ENCODE measurements around the gene BICRAL.

BICRAL gene

DNA sequence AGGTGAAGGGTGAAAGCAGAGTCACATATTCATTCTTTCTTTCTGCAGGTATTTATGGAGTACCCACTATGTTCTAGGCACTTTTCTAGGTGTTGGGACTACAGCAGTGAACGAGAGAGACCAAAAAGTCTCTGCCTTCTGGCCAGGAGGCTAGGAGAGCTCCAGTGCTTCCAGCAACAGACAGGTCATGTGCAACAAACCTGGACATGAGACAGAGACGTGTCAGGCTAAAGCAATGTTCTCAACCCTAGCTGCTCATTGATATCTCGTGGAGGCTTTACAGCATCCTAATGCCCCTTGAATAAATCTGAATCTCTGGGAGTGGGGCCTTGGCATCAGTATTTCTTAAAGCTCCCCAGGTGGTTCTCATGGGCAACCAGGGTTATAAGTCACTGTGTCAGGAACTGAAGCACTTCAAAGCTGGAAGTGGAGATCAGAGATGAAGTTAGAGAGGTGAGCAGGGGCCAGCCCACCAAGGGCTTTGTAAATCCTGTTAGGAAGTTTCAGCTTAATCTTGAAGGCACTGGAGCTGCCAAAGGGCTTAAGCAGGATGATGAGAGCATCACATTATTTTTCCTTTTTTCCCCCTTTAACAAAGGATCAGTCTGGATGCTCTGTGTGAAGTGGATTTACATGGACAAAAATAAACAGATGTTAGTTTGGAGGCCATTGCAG, 23.0 kb upstream of the BICRAL start:
- TF ChIP-seq, protein P1, sequence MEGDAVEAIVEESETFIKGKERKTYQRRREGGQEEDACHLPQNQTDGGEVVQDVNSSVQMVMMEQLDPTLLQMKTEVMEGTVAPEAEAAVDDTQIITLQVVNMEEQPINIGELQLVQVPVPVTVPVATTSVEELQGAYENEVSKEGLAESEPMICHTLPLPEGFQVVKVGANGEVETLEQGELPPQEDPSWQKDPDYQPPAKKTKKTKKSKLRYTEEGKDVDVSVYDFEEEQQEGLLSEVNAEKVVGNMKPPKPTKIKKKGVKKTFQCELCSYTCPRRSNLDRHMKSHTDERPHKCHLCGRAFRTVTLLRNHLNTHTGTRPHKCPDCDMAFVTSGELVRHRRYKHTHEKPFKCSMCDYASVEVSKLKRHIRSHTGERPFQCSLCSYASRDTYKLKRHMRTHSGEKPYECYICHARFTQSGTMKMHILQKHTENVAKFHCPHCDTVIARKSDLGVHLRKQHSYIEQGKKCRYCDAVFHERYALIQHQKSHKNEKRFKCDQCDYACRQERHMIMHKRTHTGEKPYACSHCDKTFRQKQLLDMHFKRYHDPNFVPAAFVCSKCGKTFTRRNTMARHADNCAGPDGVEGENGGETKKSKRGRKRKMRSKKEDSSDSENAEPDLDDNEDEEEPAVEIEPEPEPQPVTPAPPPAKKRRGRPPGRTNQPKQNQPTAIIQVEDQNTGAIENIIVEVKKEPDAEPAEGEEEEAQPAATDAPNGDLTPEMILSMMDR (IDR thresholded peaks at IDR 0.05; ENCODE audit: low read depth, low read length) = no peak
- DNase-seq (ENCODE audit: extremely low read depth, low read depth) = no peak

DNA sequence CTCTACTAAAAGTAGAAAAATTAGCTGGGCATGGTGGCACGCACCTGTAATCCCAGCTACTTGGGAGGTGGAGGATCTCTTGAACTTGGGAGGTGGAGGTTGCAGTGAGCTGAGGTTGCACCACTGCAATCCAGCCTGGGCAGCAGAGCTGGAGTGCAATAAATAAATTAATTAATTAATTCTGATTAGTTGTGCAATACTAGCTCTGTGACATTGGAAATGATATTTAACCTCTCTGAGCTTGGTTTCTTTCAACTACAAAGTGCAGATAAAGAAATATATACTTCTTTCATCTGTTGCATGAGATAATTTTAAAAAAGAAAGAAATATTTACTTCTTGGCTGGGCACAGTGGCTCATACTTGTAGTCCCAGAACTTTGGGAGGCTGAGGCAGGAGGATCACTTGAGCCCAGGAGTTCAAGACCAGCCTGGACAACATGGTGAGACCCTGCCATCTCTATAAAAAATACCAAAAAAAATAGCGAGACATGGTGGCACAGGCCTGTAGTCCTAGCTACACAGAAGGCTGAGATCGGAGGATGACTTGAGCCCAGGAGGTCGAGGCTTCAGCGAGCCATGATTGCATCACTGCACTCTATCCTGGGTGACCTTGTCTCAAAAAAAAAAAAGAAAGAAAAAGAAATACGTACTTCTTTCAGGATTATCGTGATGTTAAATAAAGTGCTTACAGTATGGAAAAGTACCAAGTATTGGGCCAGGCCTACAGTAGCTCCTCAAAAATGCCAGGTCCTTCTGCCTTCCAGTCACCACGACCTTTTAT, 20.4 kb upstream of the BICRAL start:
- no peak for DNase-seq (ENCODE audit: extremely low read depth, low read depth)
- TF ChIP-seq, protein P1 (IDR thresholded peaks at IDR 0.05; ENCODE audit: low read depth, low read length) = no peak

DNA sequence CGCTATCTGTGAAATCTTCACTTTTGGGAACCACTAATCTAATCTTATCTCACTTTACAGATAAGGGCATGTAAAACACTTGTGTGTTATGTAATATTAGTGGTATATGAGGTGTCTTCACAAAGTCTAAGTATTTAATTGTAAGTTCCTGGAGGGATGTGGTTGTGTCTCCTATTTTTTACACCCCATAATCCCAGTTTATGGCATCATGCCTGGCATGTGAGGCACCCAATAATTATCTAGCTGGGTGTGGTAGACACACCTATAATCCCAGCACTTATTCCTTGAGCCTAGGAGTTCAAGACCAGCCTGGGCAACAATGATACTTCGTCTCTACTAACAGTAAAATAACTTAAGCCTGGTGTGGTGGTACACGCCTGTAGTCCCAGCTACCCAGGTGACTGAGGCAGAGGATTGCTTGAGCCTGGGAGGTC, 19.4 kb upstream of the BICRAL start:
- no peak for DNase-seq (ENCODE audit: extremely low read depth, low read depth)
- TF ChIP-seq, protein P1 (IDR thresholded peaks at IDR 0.05; ENCODE audit: low read depth, low read length) = no peak

DNA sequence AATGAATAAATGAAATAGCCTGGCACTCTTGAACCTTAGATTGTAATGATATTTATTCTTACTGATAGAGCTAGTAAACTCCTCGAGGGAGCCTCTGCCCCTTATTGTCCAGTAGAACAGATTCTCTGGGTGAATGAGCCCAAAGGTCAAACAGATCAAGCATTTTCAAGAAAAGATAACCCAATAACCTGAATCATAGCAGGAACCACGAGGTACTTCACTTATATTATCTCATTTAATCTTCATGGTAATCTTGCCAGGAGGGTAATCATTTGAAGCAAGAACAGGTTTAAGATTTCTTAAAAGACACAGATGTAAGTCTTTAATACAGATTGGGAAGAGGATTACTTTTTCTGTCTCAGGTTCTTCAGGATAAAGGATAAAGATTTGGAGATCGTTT, 18.9 kb upstream of the BICRAL start:
- DNase-seq (ENCODE audit: extremely low read depth, low read depth) = no peak
- TF ChIP-seq, protein P1 (IDR thresholded peaks at IDR 0.05; ENCODE audit: low read depth, low read length) = no peak

DNA sequence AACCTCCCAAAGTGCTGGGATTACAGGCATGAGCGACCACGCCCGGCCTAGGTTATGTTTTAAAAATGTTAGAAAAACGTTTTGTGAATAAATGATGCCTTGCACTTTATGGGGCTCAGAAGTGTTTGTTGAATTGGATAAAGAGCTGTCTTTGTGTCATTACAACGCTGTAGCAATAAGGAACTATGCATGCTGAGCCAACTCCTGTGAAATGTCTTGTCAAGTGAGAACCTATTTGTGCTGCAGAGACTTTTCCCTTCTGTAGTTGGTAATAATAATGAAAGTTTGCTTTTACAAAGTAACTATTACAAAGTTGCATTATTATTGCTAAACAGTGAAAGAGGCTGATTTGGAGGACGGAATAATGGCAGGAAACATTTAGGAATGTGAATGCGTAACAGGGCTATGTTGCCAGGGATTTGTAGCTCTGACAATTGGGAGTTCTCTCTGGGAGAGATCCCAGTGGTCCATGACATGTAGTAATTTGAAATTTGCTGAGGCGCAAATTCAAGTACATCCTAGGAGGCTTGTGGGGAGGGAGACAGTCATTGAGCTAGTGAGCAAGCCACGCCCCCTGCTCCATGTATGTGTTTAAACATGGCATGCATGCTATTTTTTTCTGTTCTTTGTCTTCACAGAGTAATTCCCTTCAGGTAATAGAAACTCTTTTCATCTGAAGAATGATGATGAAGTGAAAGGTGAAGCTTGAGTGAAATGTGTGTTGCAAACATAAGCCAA, 16.8 kb upstream of the BICRAL start:
- TF ChIP-seq, protein P1 (IDR thresholded peaks at IDR 0.05; ENCODE audit: low read depth, low read length) = no peak
- DNase-seq (ENCODE audit: extremely low read depth, low read depth) = no peak

DNA sequence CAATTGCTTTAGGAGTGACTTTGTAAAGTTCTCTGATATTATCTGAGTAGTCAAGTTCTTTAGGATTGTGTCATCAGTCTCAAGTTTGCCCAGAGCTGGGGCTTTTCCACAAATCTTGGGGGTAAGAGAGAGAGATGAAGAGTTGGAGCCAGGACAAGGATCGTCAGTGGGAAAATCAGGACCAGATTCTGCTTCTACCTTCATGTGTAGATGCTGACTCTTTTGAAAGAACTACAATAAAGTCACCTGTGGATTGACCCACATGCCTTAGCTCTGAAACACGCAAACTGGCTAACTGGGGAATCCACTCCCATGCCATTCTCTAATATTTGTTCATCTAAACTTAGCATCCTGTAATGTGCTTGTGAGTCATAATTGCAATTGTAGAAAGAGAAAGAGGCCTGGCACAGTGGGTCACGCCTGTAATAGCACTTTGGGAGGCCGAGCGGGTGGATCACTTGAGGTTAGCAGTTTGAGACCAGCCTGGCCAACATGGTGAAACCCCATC, 15.6 kb upstream of the BICRAL start:
- TF ChIP-seq, protein P1 (IDR thresholded peaks at IDR 0.05; ENCODE audit: low read depth, low read length) = no peak
- DNase-seq (ENCODE audit: extremely low read depth, low read depth) = no peak
